Fibroblast of the conjunctiva (primary cell): ENCODE measurements around the gene AVPR1A.

Source experiments
- DNase-seq: peaks from one replicate; pipeline ENCODE4 v3.0.0-alpha.2; 2010; ENCODE audit warnings: low read depth

The AVPR1A gene

DNA sequence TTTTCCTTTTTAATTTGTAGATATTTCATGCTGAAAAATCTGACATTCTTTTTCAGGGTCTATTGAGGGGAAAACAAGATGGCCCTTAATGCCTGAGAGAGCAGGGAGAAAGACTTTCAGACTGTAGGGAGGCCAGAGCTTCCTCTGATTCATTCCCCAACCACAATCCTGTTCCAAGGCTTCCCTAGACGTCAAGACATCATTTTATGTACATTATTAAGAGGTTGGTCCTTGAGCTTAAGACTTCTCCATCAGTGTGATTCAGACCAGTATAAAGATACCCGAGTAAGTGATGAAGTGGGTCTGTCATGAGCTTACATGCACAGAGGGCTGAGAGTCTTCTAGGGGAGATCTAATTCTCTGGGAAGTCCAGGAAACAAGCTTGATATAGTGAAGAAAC lies 57.3 kb downstream of the AVPR1A start:
- DNase-seq: no peak

DNA sequence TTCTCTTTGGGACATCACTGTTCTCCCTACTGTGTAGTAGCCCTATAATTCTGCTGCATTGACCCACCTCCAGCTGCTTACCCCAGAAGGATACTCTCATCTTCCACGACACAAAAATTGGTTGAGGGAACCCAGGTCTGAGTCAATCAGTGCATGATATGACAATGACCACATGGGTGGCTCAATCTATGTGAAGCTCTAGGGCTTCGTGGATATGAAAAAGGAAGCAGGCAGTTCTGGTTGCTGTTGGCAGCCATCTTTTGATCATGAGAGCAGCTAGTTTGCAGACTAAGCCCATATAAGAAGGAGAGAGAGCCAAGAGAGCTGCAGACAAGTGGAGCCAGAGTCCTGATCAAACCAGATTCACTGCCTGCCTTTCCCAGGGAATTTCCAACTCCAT lies 57.9 kb downstream of the AVPR1A start:
- DNase-seq: no peak
